HepG2 (cell line): ENCODE data around the gene FGGY. TPM values are rescaled to one million over a fixed set of nuclear protein-coding genes. Genes with fewer than 3 reads are reported as not detected.
A peak's percentile ranks its signal among the peaks of the same experiment; 100 is the strongest.

ENCODE experiments used
- FLYWCH1 ChIP-seq: sonication (generic); formaldehyde crosslinking; IDR thresholded peaks from 2 replicates; pipeline ENCODE4 v1.8.1; 2023; ENCODE audit warnings: mild to moderate bottlenecking, missing genetic modification reagents
- GRHL1 ChIP-seq: sonication (generic); formaldehyde crosslinking; conservative IDR thresholded peaks from 2 replicates; pipeline ENCODE4 v1.8.0; 2022; ENCODE audit warnings: missing genetic modification reagents
- HDAC6 ChIP-seq: fragments of 200-600 bp; sonication (generic); IDR thresholded peaks from 2 replicates; pipeline ENCODE4 v1.7.0; 2017; ENCODE audit warnings: mild to moderate bottlenecking, antibody characterized with exemption, low read length, low read depth
- HNF4G ChIP-seq, 2 experiments: sonication (generic) in 1 of 2; formaldehyde crosslinking in 1 of 2; IDR thresholded peaks; 2 replicates each; pipeline versions ENCODE4 v1.4.0 to v1.6.1; 2011 to 2020; ENCODE audit warnings: borderline replicate concordance in 2 of 2, low read depth in 2 of 2, mild to moderate bottlenecking in 2 of 2, low read length in 1 of 2, missing genetic modification reagents in 1 of 2, moderate library complexity in 1 of 2
- ISL2 ChIP-seq: sonication (generic); formaldehyde crosslinking; IDR thresholded peaks from 2 replicates; pipeline ENCODE4 v1.5.0; 2020; ENCODE audit warnings: missing genetic modification reagents
- KLF15 ChIP-seq: sonication (generic); formaldehyde crosslinking; IDR thresholded peaks from 2 replicates; pipeline ENCODE4 v1.8.1; 2023; ENCODE audit warnings: borderline replicate concordance, mild to moderate bottlenecking, inconsistent platforms, missing genetic modification reagents, mixed read lengths
- NAIF1 ChIP-seq: sonication (generic); formaldehyde crosslinking; IDR thresholded peaks from 2 replicates; pipeline ENCODE4 v1.5.0; 2020; ENCODE audit warnings: mild to moderate bottlenecking, missing genetic modification reagents, borderline replicate concordance
- POGZ ChIP-seq: sonication (generic); formaldehyde crosslinking; IDR thresholded peaks from 2 replicates; pipeline ENCODE4 v1.4.0; 2020; ENCODE audit warnings: mild to moderate bottlenecking, missing genetic modification reagents
- TCF7 ChIP-seq: sonication (generic); IDR thresholded peaks from 2 replicates; pipeline ENCODE4 v1.6.1; 2016; ENCODE audit warnings: antibody characterized with exemption, low read depth
- polyA plus RNA-seq, 8 experiments: library from polyadenylated mRNA; depleted of rRNA in 3 of 8; stranded (reverse) in 7 of 8; unstranded in 1 of 8; fragments of >200 nt; fragmentation: Illumina TruSeq in 4 of 8; extraction: Trizol in 4 of 8; gene quantifications; 2 replicates each; pipeline versions ENCODE4 v1.2.1 to v1.2.3, GENCODE V29; 2011 to 2016; ENCODE audit warnings: low read depth in 4 of 8, missing spikeins in 1 of 8, mixed read lengths in 1 of 8; ENCODE audit not compliant: insufficient read depth in 1 of 8
- total RNA-seq, 5 experiments: library from RNA; depleted of rRNA; stranded (reverse); fragments of >200 nt; fragmentation: Illumina TruSeq; extraction: Trizol; gene quantifications; 2 replicates each; pipeline ENCODE4 v1.2.3, GENCODE V29; 2016; ENCODE audit warnings: low read depth in 1 of 5
- TF ChIP-seq, protein P1 (sequence below): sonication (generic); formaldehyde crosslinking; IDR thresholded peaks from 2 replicates; pipeline ENCODE4 v1.9.0; 2021; ENCODE audit warnings: missing genetic modification reagents, borderline replicate concordance
- TF ChIP-seq, protein P2 (sequence below): sonication (generic); formaldehyde crosslinking; IDR thresholded peaks from 2 replicates; pipeline ENCODE4 v1.5.1; 2020; ENCODE audit warnings: missing genetic modification reagents, mild to moderate bottlenecking, borderline replicate concordance

FGGY gene
- total and polyA plus RNA-seq, 2 of the 13 experiments (the other 11 are each of a cell fraction or from before 2014, with no cell fraction given): 15.7 to 27.5 TPM

- TF ChIP-seq GRHL1 (no peak), ISL2 (no peak), TCF7 (peak; percentile 58; the same call in 1 of the 2 replicates), HNF4G (IDR thresholded peaks at IDR 0.05; ENCODE audit: borderline replicate concordance, low read depth, low read length) (0 out of 2 replicates have a peak, but pooled peaks have one; percentile 16), HNF4G (CRISPR knock-in tag; IDR thresholded peaks at IDR 0.05; ENCODE audit: borderline replicate concordance, low read depth) (no peak), NAIF1 (CRISPR knock-in tag) (no peak), KLF15 (CRISPR knock-in tag) (no peak), POGZ (no peak), FLYWCH1 (no peak), HDAC6 (no peak)
- TF ChIP-seq, protein P1, sequence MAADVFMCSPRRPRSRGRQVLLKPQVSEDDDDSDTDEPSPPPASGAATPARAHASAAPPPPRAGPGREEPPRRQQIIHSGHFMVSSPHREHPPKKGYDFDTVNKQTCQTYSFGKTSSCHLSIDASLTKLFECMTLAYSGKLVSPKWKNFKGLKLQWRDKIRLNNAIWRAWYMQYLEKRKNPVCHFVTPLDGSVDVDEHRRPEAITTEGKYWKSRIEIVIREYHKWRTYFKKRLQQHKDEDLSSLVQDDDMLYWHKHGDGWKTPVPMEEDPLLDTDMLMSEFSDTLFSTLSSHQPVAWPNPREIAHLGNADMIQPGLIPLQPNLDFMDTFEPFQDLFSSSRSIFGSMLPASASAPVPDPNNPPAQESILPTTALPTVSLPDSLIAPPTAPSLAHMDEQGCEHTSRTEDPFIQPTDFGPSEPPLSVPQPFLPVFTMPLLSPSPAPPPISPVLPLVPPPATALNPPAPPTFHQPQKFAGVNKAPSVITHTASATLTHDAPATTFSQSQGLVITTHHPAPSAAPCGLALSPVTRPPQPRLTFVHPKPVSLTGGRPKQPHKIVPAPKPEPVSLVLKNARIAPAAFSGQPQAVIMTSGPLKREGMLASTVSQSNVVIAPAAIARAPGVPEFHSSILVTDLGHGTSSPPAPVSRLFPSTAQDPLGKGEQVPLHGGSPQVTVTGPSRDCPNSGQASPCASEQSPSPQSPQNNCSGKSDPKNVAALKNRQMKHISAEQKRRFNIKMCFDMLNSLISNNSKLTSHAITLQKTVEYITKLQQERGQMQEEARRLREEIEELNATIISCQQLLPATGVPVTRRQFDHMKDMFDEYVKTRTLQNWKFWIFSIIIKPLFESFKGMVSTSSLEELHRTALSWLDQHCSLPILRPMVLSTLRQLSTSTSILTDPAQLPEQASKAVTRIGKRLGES (CRISPR knock-in tag): no peak
- TF ChIP-seq, protein P2, sequence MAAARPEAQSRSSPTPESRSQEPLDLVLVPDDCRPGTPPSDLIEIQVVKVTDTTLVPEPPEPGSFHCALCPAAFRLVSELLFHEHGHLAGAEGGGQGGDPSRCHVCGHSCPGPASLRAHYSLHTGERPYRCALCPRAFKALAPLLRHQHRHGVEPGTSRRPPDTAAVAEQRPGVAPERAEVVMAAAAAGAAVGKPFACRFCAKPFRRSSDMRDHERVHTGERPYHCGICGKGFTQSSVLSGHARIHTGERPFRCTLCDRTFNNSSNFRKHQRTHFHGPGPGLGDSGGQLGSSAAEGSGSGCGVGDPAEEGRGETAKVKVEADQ (CRISPR knock-in tag): no peak
Observed at GRCh38 chr1:59397139-59397858, 100.4 kb downstream of the FGGY start (continued).
